K562 (cell line): ENCODE measurements around the gene MAST4. TPM values are rescaled to one million over a fixed set of nuclear protein-coding genes. Genes with fewer than 3 reads are reported as not detected.

Source experiments
- ATAC-seq: fragments of 200-7000 bp; cut with Tn5 transposase; 3 replicates; pipeline ENCODE4 v1.9.1; 2020; ENCODE audit warnings: moderate library complexity
- BruUV-seq: library from RNA; stranded (reverse); fragments of 400-500 nt; replicated peaks from 2 replicates; lab custom pipeline; 2021; lab: Mats Ljungman, UMichigan
- CTCF ChIA-PET: fragments of 300-600 bp; formaldehyde crosslinking; extraction: SDS; loops from one replicate; lab custom pipeline; 2021; ENCODE audit warnings: low intra/inter-chr PET ratio; lab: Yijun Ruan, JAX
- POLR2A ChIA-PET: fragments of 300-600, 350-650 bp; sonication (Branson Sonifier 250); formaldehyde crosslinking; extraction: SDS; loops from one replicate; lab custom pipeline; 2021; ENCODE audit warnings: antibody characterized with exemption, inconsistent platforms; lab: Yijun Ruan, JAX
- DNase-seq, 4 experiments: peaks; one replicate each; pipeline versions ENCODE4 v3.0.0 to v3.0.0-alpha.2; 2011 to 2018; ENCODE audit warnings: low spot score in 3 of 4, mixed read lengths in 3 of 4; ENCODE audit errors: extremely low read depth in 1 of 4
- FAIRE-seq: peaks from 2 replicates; lab custom pipeline; 2011; peaks lifted over from hg19 to GRCh38; lab: Jason Lieb, UNC
- H2AFZ ChIP-seq: 2 replicates; pipeline ENCODE4 v1.6.0; 2011; ENCODE audit warnings: low read depth, low read length, control low read depth, inconsistent platforms
- H3K27ac ChIP-seq: fragments of 200-600 bp; 3 replicates; pipeline ENCODE4 v1.8.0; 2011; ENCODE audit warnings: low read depth, mild to moderate bottlenecking, control low read depth, inconsistent platforms, low read length, moderate library complexity, mixed read lengths; ENCODE audit errors: extremely low read depth
- H3K27me3 ChIP-seq, 2 experiments: fragments of 300-600 bp in 1 of 2; 2 replicates in 1 of 2; 3 replicates in 1 of 2; pipeline versions ENCODE4 v1.6.0 to v1.8.0; 2011; ENCODE audit warnings: inconsistent platforms in 2 of 2, low read length in 2 of 2, mild to moderate bottlenecking in 1 of 2, mixed read lengths in 1 of 2, moderate library complexity in 1 of 2; ENCODE audit not compliant: control insufficient read depth in 2 of 2, insufficient read depth in 2 of 2
- H3K36me3 ChIP-seq: fragments of 300-600 bp; 3 replicates; pipeline ENCODE4 v1.8.0; 2011; ENCODE audit warnings: mild to moderate bottlenecking, low read length, inconsistent platforms; ENCODE audit not compliant: control insufficient read depth, insufficient read depth
- H3K4me1 ChIP-seq, 2 experiments: fragments of 200-600 bp in 1 of 2; replicated peaks in 1 of 2; 2 replicates in 1 of 2; 3 replicates in 1 of 2; pipeline versions ENCODE4 v1.5.1 to v1.8.0; 2011; ENCODE audit warnings: inconsistent platforms in 2 of 2, low read length in 2 of 2, mild to moderate bottlenecking in 1 of 2, mixed read lengths in 1 of 2, moderate library complexity in 1 of 2; ENCODE audit not compliant: control insufficient read depth in 2 of 2, insufficient read depth in 2 of 2
- H3K4me2 ChIP-seq: 2 replicates; pipeline ENCODE4 v1.6.1; 2011; ENCODE audit warnings: low read length, control low read depth, inconsistent platforms, mixed read lengths; ENCODE audit not compliant: insufficient read depth
- H3K4me3 ChIP-seq: fragments of 200-600 bp; sonication (generic), shearing (Covaris generic); 2 replicates; pipeline ENCODE4 v1.5.1; 2016; ENCODE audit warnings: control low read depth, inconsistent platforms
- H3K79me2 ChIP-seq: fragments of 200-600 bp; 3 replicates; pipeline ENCODE4 v1.8.0; 2011; ENCODE audit warnings: low read length, inconsistent platforms; ENCODE audit not compliant: control insufficient read depth, insufficient read depth
- H3K9ac ChIP-seq, 2 experiments: 2 replicates each; pipeline versions ENCODE4 v1.6.0 to v1.6.1; 2011; ENCODE audit warnings: low read depth in 2 of 2, low read length in 2 of 2, control low read depth in 1 of 2, inconsistent platforms in 1 of 2, mild to moderate bottlenecking in 1 of 2, mixed read lengths in 1 of 2; ENCODE audit not compliant: insufficient read depth in 1 of 2
- H3K9me1 ChIP-seq: one replicate; pipeline ENCODE4 v1.6.0; 2011; ENCODE audit warnings: inconsistent platforms, mild to moderate bottlenecking, low read length, moderate library complexity; ENCODE audit not compliant: control insufficient read depth, insufficient read depth
- H3K9me3 ChIP-seq: replicated peaks from 2 replicates; pipeline ENCODE4 v1.5.1; 2011; ENCODE audit warnings: low read depth, low read length, inconsistent platforms; ENCODE audit not compliant: control insufficient read depth, insufficient read depth
- H4K20me1 ChIP-seq: replicated peaks from 2 replicates; pipeline ENCODE4 v1.6.1; 2011; ENCODE audit warnings: low read length, inconsistent platforms, mixed read lengths; ENCODE audit not compliant: control insufficient read depth, insufficient read depth
- BRD9 ChIP-seq: fragments of 450-650 bp; IDR thresholded peaks from 2 replicates; pipeline ENCODE4 v1.6.1; 2018; ENCODE audit warnings: low read depth; ENCODE audit not compliant: partially characterized antibody
- FOXJ2 ChIP-seq: fragments of 200-800 bp; sonication (Bioruptor generic); IDR thresholded peaks from 2 replicates; pipeline ENCODE4 v1.6.1; 2016; ENCODE audit warnings: missing genetic modification characterization, missing compliant biosample characterization
- GTF2F1 ChIP-seq: IDR thresholded peaks from 2 replicates; pipeline ENCODE4 v1.6.1; 2011; ENCODE audit warnings: low read depth, low read length, improper control_type of control experiment
- HDAC1 ChIP-seq, 2 experiments: fragments of 450-650 bp; IDR thresholded peaks; 2 replicates each; pipeline ENCODE4 v1.6.1; 2016 to 2017; ENCODE audit warnings: inconsistent platforms in 1 of 2, mild to moderate bottlenecking in 1 of 2, moderate library complexity in 1 of 2
- HOMEZ ChIP-seq: fragments of 250-450 bp; sonication (Bioruptor Pico); IDR thresholded peaks from 2 replicates; pipeline ENCODE4 v1.4.0; 2020; ENCODE audit warnings: mild to moderate bottlenecking, moderate library complexity
- NFXL1 ChIP-seq: fragments of 450-650 bp; formaldehyde crosslinking; IDR thresholded peaks from 2 replicates; pipeline ENCODE4 v1.4.0; 2021; ENCODE audit warnings: mild to moderate bottlenecking
- PKNOX1 ChIP-seq: fragments of 450-650 bp; IDR thresholded peaks from 2 replicates; pipeline ENCODE4 v1.6.1; 2016
- SETDB1 ChIP-seq: IDR thresholded peaks from one replicate; pipeline ENCODE4 v1.6.1; 2012; ENCODE audit warnings: low read length, control low read depth, inconsistent platforms
- SMARCA4 ChIP-seq: fragments of 450-650 bp; IDR thresholded peaks from 2 replicates; pipeline ENCODE4 v1.6.1; 2016
- SMARCE1 ChIP-seq: fragments of 450-650 bp; IDR thresholded peaks from 2 replicates; pipeline ENCODE4 v1.7.1; 2016; ENCODE audit warnings: mild to moderate bottlenecking
- U2AF1 ChIP-seq: fragments of 200-400 bp; formaldehyde crosslinking; optimal IDR thresholded peaks from 2 replicates; pipeline ENCODE3; 2017; ENCODE audit warnings: mild to moderate bottlenecking, low read depth, low read length, moderate library complexity
- U2AF2 ChIP-seq: fragments of 200-400 bp; formaldehyde crosslinking; optimal IDR thresholded peaks from 2 replicates; pipeline ENCODE3; 2017; ENCODE audit warnings: low read depth, mild to moderate bottlenecking, low read length
- ZNF224 ChIP-seq: sonication (generic); formaldehyde crosslinking; IDR thresholded peaks from 2 replicates; pipeline ENCODE4 v1.8.0; 2022; ENCODE audit warnings: mild to moderate bottlenecking, missing genetic modification reagents
- ZNF311 ChIP-seq: fragments of 250-450 bp; sonication (Bioruptor Pico); IDR thresholded peaks from 2 replicates; pipeline ENCODE4 v1.4.0; 2020; ENCODE audit warnings: mild to moderate bottlenecking, moderate library complexity
- WGBS: fragments of 100-300 bp; shearing (Covaris generic); methylation state at CpG from one replicate; pipeline ENCODE4 v1.1.6; 2016; ENCODE audit warnings: low coverage, mixed read lengths; ENCODE audit not compliant: insufficient coverage; ENCODE audit errors: missing lambda C conversion rate; 5-methylcytosine and 5-hydroxymethylcytosine counted together
- in situ Hi-C: fragments of 300-500 bp; cut with MboI; formaldehyde crosslinking; loops from 4 replicates; pipeline ENCODE4 v1.15.0; 2018; ENCODE audit warnings: inconsistent platforms, mixed read lengths
- intact Hi-C: fragments of 100-400 bp; cut with micrococcal nuclease; formaldehyde crosslinking; loops from 2 replicates; pipeline ENCODE4 v1.14.2; 2022
- polyA plus RNA-seq, 8 experiments: library from polyadenylated mRNA; depleted of rRNA in 4 of 8; stranded (reverse) in 5 of 8; unstranded in 3 of 8; fragments of >200 nt; fragmentation: Nextera tagmentation in 2 of 8; fragmentation: Illumina TruSeq in 1 of 8; extraction: Ambion mirVana in 2 of 8; extraction: Trizol in 1 of 8; gene quantifications; 2 replicates each; pipeline versions ENCODE4 v1.2.1 to v1.2.3, GENCODE V29; 2011 to 2014; ENCODE audit warnings: inconsistent platforms in 1 of 8, missing spikeins in 1 of 8
- total RNA-seq, 7 experiments: library from RNA; depleted of rRNA in 6 of 7; stranded (reverse); fragments of >200 nt in 6 of 7; fragmentation: Illumina TruSeq in 2 of 7; extraction: Trizol in 2 of 7; gene quantifications; 2 replicates each; pipeline versions ENCODE4 v1.2.1 to v1.2.3, GENCODE V29; 2011 to 2021; ENCODE audit warnings: low replicate concordance in 1 of 7

The MAST4 gene
- total and polyA plus RNA-seq, 9 of the 15 experiments (the other 6 are each of a cell fraction or from before 2014, with no cell fraction given) = 0.88 to 10.1 (median 5.2) TPM

- Histone ChIP-seq H3K9me3 (no peaks in the 10 kb centered on the region), H3K4me3 (no peak overlapping the region), H3K27me3 (no peaks in the 10 kb centered on the region), H4K20me1 (0 out of 2 replicates have a peak, but pooled peaks cover 6% of the 10 kb centered on the region), H3K9me1 (no peaks in the 10 kb centered on the region), H3K27ac (no peak overlapping the region), H3K79me2 (0 out of 3 replicates have a peak, but pooled peaks cover 3% of the 10 kb centered on the region), H2AFZ (no peak overlapping the region), H3K4me1 (peaks cover 0 to 11% of the 10 kb centered on the region in 2 experiments; a peak in 3 of 5 replicates), H3K36me3 (no peaks in the 10 kb centered on the region), H3K9ac (no peak overlapping the region), H3K4me2 (no peak overlapping the region)
- no peak for ATAC-seq
- FAIRE-seq = no peak
- 46% methylated on average over 3 of the region's 3 CpGs for WGBS
- no TSS peak for BruUV-seq
- in situ Hi-C loops = no loop called here
- TF ChIP-seq HOMEZ = no peak
- no peak for TF ChIP-seq SMARCA4
- no peak for TF ChIP-seq GTF2F1
- no peak for TF ChIP-seq NFXL1 (CRISPR knock-in tag)
- no peak for TF ChIP-seq U2AF1
- TF ChIP-seq BRD9 = no peak
- no peak for TF ChIP-seq U2AF2
- no peak for TF ChIP-seq PKNOX1
- TF ChIP-seq FOXJ2 (tag) = no peak
- no peak for TF ChIP-seq HDAC1 (IDR thresholded peaks at IDR 0.05)
- no peak for TF ChIP-seq SETDB1
- TF ChIP-seq ZNF311 (CRISPR knock-in tag) = no peak
- no peak for TF ChIP-seq ZNF224 (CRISPR knock-in tag)
- TF ChIP-seq SMARCE1 = no peak
- intact Hi-C loops = no loop called here
- CTCF ChIA-PET = no interaction called here
- no peak for DNase-seq
- POLR2A ChIA-PET = interaction anchor here (1.6 kb wide), 1 partner anchor 20 kb away, joined by 3 read pairs; no protein-coding TSS in a partner anchor
Observed at GRCh38 chr5:67031692-67032091, 435.5 kb downstream of the MAST4 start.
